ENCODE measurements around the gene OOSP4B.

OOSP4B gene

DNA sequence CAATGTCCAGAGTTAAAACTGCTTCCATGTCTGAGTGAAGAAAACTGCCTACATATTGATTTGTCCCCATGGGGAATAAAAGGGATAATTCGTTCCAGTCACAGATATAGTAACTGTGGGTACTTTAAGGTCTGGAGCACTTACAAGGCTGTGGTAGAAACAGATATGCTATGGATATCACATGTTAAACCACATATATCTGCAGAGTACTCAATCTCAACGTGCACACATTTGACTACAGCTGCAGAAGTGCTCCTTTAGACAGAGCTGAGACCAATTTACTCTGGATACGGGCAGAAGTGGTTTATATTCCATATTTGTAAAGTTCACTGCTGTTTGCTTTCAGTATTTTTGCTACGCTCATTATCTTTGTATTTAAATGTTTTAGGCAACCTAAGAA is 61.8 kb downstream of the OOSP4B start:
- no peak for TF ChIP-seq EZH2 (optimal IDR thresholded peaks at IDR 0.05; ENCODE audit: low read depth, low read length)
- TF ChIP-seq, protein P1, sequence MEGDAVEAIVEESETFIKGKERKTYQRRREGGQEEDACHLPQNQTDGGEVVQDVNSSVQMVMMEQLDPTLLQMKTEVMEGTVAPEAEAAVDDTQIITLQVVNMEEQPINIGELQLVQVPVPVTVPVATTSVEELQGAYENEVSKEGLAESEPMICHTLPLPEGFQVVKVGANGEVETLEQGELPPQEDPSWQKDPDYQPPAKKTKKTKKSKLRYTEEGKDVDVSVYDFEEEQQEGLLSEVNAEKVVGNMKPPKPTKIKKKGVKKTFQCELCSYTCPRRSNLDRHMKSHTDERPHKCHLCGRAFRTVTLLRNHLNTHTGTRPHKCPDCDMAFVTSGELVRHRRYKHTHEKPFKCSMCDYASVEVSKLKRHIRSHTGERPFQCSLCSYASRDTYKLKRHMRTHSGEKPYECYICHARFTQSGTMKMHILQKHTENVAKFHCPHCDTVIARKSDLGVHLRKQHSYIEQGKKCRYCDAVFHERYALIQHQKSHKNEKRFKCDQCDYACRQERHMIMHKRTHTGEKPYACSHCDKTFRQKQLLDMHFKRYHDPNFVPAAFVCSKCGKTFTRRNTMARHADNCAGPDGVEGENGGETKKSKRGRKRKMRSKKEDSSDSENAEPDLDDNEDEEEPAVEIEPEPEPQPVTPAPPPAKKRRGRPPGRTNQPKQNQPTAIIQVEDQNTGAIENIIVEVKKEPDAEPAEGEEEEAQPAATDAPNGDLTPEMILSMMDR (IDR thresholded peaks at IDR 0.05; ENCODE audit: low read length): no peak
- TF ChIP-seq EZH2phosphoT487 (IDR thresholded peaks at IDR 0.05; ENCODE audit: low read length): no peak
- Histone ChIP-seq H3K27me3 (replicated peaks; ENCODE audit: insufficient read depth, low read length) (no peaks in the 10 kb centered on the region), H4K20me1 (ENCODE audit: insufficient read depth, low read length) (no peaks in the 10 kb centered on the region), H3K36me3 (replicated peaks; ENCODE audit: insufficient read depth, low read length) (no peaks in the 10 kb centered on the region), H3F3A (ENCODE audit: insufficient read depth, low read length) (no peaks in the 10 kb centered on the region), H3K9me3 (replicated peaks; ENCODE audit: insufficient read depth, low read length) (no peaks in the 10 kb centered on the region), H3K79me2 (ENCODE audit: low read length) (no peaks in the 10 kb centered on the region), H3K27ac (ENCODE audit: low read length) (no peak overlapping the region), H3K4me3 (ENCODE audit: low read length) (no peak overlapping the region), H3K9ac (ENCODE audit: low read length) (no peak overlapping the region), H2AFZ (ENCODE audit: low read length) (no peak overlapping the region), H3K4me1 (ENCODE audit: low read length) (no peaks in the 10 kb centered on the region), H3K9me2 (replicated peaks; ENCODE audit: insufficient read depth, low read length) (no peaks in the 10 kb centered on the region), H3K4me2 (ENCODE audit: low read depth, low read length) (no peak overlapping the region)
- no peak for DNase-seq

DNA sequence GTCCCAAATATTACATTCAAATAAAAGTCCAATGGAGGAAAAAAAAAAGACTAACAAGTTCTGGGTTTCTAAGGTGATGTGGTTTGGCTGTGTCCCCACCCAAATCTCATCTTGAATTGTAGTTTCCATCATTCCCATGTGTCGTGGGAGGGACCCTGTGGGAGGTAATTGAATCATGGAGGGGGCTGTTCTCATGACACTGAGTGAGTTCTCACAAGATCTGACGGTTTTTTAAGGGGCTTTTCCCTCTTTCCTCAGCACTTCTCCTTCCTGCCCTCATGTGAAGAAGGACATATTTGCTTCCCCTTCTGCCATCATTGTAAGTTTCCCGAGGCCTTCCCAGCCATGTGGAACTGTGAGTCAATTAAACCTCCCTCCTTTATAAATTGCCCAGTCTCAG is 63.6 kb downstream of the OOSP4B start:
- H4K20me1 ChIP-seq (ENCODE audit: insufficient read depth, low read length): no peaks in the 10 kb centered on the region
- H3K36me3 ChIP-seq (replicated peaks; ENCODE audit: insufficient read depth, low read length): no peaks in the 10 kb centered on the region
- no peak overlapping the region for H3K27ac ChIP-seq (ENCODE audit: low read length)
- H2AFZ ChIP-seq (ENCODE audit: low read length): no peak overlapping the region
- no peaks in the 10 kb centered on the region for H3K4me1 ChIP-seq (ENCODE audit: low read length)
- no peaks in the 10 kb centered on the region for H3K9me3 ChIP-seq (replicated peaks; ENCODE audit: insufficient read depth, low read length)
- no peak for DNase-seq
- no peak for TF ChIP-seq EZH2 (optimal IDR thresholded peaks at IDR 0.05; ENCODE audit: low read depth, low read length)
- TF ChIP-seq EZH2phosphoT487 (IDR thresholded peaks at IDR 0.05; ENCODE audit: low read length): no peak
- no peaks in the 10 kb centered on the region for H3K79me2 ChIP-seq (ENCODE audit: low read length)
- H3K9ac ChIP-seq (ENCODE audit: low read length): no peak overlapping the region
- no peaks in the 10 kb centered on the region for H3F3A ChIP-seq (ENCODE audit: insufficient read depth, low read length)
- no peaks in the 10 kb centered on the region for H3K27me3 ChIP-seq (replicated peaks; ENCODE audit: insufficient read depth, low read length)
- H3K4me3 ChIP-seq (ENCODE audit: low read length): no peak overlapping the region
- H3K4me2 ChIP-seq (ENCODE audit: low read depth, low read length): no peak overlapping the region
- H3K9me2 ChIP-seq (replicated peaks; ENCODE audit: insufficient read depth, low read length): no peaks in the 10 kb centered on the region

Data from MM.1S (cell line).